Small intestine (tissue), 7 donors: ENCODE results near the gene ERC2. TPM values are rescaled to one million over a fixed set of nuclear protein-coding genes. Genes with fewer than 3 reads are reported as not detected.

Experiments used
- DNase-seq, 2 donors: peaks; one replicate each; pipeline versions ENCODE4 v3.0.0 to v3.0.0-alpha.2; 2013
- FAIRE-seq: peaks from 2 replicates; lab custom pipeline; 2012; peaks lifted over from hg19 to GRCh38; lab: Jason Lieb, UNC
- H3K27ac ChIP-seq, 3 donors: one replicate each; pipeline ENCODE4 v1.5.1; 2013; ENCODE audit warnings: low read length in 2 of 3, mild to moderate bottlenecking in 2 of 3, control low read depth in 1 of 3, inconsistent platforms in 1 of 3, low read depth in 1 of 3, moderate library complexity in 1 of 3
- H3K27me3 ChIP-seq, 3 donors: one replicate each; pipeline ENCODE4 v1.6.1; 2013; ENCODE audit warnings: low read length in 3 of 3, inconsistent platforms in 1 of 3; ENCODE audit not compliant: control insufficient read depth in 3 of 3, insufficient read depth in 3 of 3
- H3K36me3 ChIP-seq, 3 donors: one replicate each; pipeline ENCODE4 v1.6.1; 2013; ENCODE audit warnings: low read length in 3 of 3, inconsistent platforms in 1 of 3, low read depth in 1 of 3, mild to moderate bottlenecking in 1 of 3, moderate library complexity in 1 of 3; ENCODE audit not compliant: control insufficient read depth in 3 of 3, insufficient read depth in 2 of 3
- H3K4me1 ChIP-seq, 3 donors: one replicate each; pipeline ENCODE4 v1.6.1; 2013; ENCODE audit warnings: low read length in 2 of 3, inconsistent platforms in 1 of 3, low read depth in 1 of 3, mild to moderate bottlenecking in 1 of 3, moderate library complexity in 1 of 3; ENCODE audit not compliant: control insufficient read depth in 3 of 3, insufficient read depth in 2 of 3
- H3K4me3 ChIP-seq, 3 donors: one replicate each; pipeline ENCODE4 v1.5.1; 2013; ENCODE audit warnings: low read length in 3 of 3, control low read depth in 1 of 3, inconsistent platforms in 1 of 3, low read depth in 1 of 3, mild to moderate bottlenecking in 1 of 3, moderate library complexity in 1 of 3
- H3K9me3 ChIP-seq, 2 donors: one replicate each; pipeline ENCODE4 v1.6.1; 2013; ENCODE audit warnings: low read depth in 1 of 2, low read length in 1 of 2; ENCODE audit not compliant: control insufficient read depth in 2 of 2, insufficient read depth in 1 of 2
- WGBS, 3 donors: extraction: QIAGEN DNeasy Blood & Tissue Kit; methylation state at CpG; one replicate each; pipeline ENCODE4 v1.1.7; 2013; 5-methylcytosine and 5-hydroxymethylcytosine counted together
- polyA plus RNA-seq, 4 donors: library from polyadenylated mRNA; stranded (reverse) in 3 of 4; unstranded in 1 of 4; fragments of 200-250 nt in 3 of 4; fragments of 120-200 nt in 1 of 4; gene quantifications; one replicate each; pipeline versions ENCODE4 v1.2.1 to v1.2.3, GENCODE V29; 2013
- donor health status: healthy with polysubstance abuse.
- donor health status: control.
- donor health status: control.
- donor health status: Bipolar disorder and iron deficiency.
- donor health status: healthy.

The ERC2 gene
- polyA plus RNA-seq, 4 donors = 0.73 to 2.0 TPM; not detected in 2

DNA sequence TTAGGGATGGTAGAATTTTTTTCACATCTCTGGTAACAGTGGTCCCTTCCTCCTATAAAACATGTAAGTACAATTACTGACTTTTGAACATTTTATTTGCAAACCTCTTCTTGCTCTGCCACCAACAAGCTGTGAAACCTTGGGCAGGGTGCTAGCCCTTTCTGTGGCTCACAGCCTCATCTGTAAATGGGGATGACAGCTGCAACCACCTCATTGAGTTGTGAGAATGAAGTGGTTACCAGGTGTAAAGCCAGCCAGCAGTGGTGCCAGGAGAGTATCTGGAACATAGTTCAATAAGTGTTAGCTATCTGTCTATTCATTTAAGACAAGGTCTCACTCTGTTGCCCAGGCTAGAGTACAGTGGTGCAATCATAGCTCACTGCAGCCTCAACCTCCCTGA lies 278.1 kb downstream of the ERC2 start:
- Histone ChIP-seq H3K4me1 (peaks cover 7 to 13% (median 10%) of the 10 kb centered on the region in 3 donors), H3K36me3 (no peaks in the 10 kb centered on the region), H3K9me3 (no peaks in the 10 kb centered on the region), H3K4me3 (no peak overlapping the region), H3K27ac (no peak overlapping the region), H3K27me3 (no peaks in the 10 kb centered on the region)
- FAIRE-seq (no peak), DNase-seq (no peak)

DNA sequence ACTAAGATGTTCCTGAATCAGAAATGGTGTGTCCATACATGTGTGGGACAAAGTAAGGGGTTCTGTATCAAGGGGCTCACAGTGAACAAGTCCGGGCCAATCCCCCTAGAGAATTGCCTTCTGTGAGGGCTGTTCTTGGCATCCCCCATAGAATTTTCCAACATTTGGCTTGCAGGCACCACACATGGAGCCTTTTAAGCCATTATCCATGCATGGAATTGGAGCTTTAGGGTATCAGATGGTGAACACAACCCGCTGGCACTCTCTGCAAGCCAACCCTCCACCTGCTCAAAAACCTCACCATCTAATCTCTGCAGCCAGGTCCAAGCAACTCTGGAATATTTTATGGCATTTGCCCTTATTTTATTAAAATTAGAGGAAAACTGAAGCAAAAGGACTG lies 278.7 kb downstream of the ERC2 start:
- no peaks in the 10 kb centered on the region for H3K9me3 ChIP-seq
- H3K27ac ChIP-seq = no peak overlapping the region
- no peaks in the 10 kb centered on the region for H3K27me3 ChIP-seq
- 93 to 95% (median 95%) methylated on average over 2 of the region's 2 CpGs for WGBS, 3 donors
- peaks cover 7 to 13% (median 10%) of the 10 kb centered on the region in 3 donors for H3K4me1 ChIP-seq
- H3K36me3 ChIP-seq = no peaks in the 10 kb centered on the region
- no peak overlapping the region for H3K4me3 ChIP-seq
- DNase-seq = no peak
- FAIRE-seq = no peak

DNA sequence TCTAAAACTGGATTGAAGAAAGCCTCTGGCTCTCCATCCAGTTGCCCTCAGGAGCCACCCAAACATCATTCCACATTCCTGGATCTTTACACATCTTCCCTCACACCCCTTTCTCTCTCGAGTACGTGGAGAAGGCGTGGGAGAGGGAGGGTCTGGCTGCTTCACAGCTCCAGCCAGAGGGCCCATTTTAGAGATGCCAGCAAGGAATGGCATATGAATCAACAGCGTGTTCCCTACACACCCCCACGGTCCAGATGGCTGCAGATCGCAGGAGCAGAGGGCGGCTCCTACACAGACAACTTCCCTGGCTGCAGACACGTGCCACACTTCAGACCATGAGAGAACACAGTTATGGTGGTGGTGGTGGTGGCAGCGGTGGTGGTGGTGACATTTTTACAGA lies 280.1 kb downstream of the ERC2 start:
- Histone ChIP-seq H3K36me3 (no peaks in the 10 kb centered on the region), H3K4me3 (no peak overlapping the region), H3K9me3 (no peaks in the 10 kb centered on the region), H3K4me1 (peaks cover 7 to 13% (median 10%) of the 10 kb centered on the region in 3 donors), H3K27ac (no peak overlapping the region), H3K27me3 (no peaks in the 10 kb centered on the region)
- DNase-seq (no peak), FAIRE-seq (no peak)
- 86 to 97% (median 88%) methylated on average over 9 of the region's 9 CpGs for WGBS, 3 donors

DNA sequence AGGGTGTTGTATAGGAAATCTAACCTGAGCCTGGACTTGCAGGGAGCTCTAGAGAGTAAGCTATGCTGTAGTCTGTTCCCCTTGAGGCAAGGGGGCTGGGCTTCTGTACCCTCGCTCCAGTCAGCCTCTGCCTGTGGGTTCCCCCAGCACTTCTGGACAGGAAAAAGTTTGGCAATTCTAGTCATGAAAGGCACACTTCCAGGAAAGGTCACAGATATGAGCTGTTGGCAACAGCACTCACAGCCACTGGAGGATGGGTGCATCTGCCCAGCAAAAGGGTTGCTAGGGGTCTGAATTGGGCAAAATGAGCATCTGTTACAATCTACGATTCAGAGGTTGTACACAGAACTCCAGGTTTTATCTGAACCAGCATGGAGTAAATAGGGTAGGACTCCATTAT lies 281.2 kb downstream of the ERC2 start:
- H3K27ac ChIP-seq = no peak overlapping the region
- no peaks in the 10 kb centered on the region for H3K9me3 ChIP-seq
- 80 to 94% (median 83%) methylated on average over 2 of the region's 2 CpGs for whole genome bisulfite sequencing, 3 donors
- no peak overlapping the region for H3K4me3 ChIP-seq
- FAIRE-seq (no peak), DNase-seq (no peak)
- H3K36me3 ChIP-seq = no peaks in the 10 kb centered on the region
- peaks cover 7 to 13% (median 10%) of the 10 kb centered on the region in 3 donors for H3K4me1 ChIP-seq
- H3K27me3 ChIP-seq = no peaks in the 10 kb centered on the region

DNA sequence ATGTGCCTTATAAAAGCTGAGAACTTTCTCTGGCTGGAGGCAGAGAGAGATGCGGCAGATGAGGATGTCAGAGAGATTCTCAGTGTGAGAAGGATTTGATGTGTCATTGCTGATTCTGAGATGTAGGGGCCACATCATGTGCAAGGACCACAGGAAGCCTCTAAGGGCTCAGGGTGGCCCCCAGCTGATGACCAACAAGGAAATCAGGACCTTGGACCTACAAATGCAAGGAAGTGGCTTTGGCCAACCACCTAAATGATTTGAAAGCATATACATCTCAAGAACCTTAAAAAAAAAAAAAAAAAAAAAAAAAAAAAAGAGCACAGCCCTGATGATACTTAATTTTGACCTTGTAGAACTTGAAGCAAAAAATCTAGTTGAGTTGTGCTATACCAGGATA lies 282.4 kb downstream of the ERC2 start:
- Histone ChIP-seq H3K36me3 (no peaks in the 10 kb centered on the region), H3K27me3 (no peaks in the 10 kb centered on the region), H3K27ac (no peak overlapping the region), H3K9me3 (no peaks in the 10 kb centered on the region), H3K4me1 (peaks cover under 1 to 6% (median 3%) of the 10 kb centered on the region in 3 donors), H3K4me3 (no peak overlapping the region)
- DNase-seq (no peak), FAIRE-seq (no peak)
- WGBS, 3 donors = 90 to 94% (median 94%) methylated on average over 1 of the region's 1 CpG

DNA sequence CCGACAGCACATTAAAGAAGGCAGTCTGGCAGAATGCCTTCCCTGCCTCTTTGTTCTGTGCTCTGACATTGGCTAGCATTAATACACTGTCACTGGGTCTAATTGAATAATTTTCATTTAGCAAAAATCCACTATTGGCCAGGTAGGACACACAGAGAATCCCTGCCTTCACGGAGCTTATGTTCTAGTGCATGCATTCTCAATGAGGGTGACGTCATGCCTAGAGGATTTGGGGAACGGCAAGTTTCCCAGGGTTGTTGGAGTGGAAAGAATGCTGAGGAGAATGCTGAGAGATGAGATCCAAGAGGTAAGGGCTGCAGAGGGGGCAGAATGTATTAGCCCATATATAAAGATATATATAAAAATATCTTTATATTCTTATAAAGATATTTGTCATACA lies 284.7 kb downstream of the ERC2 start:
- no peaks in the 10 kb centered on the region for H3K9me3 ChIP-seq
- no peak for DNase-seq
- H3K36me3 ChIP-seq = no peaks in the 10 kb centered on the region
- no peak for FAIRE-seq
- H3K27me3 ChIP-seq = no peaks in the 10 kb centered on the region
- 58 to 63% (median 60%) methylated on average over 4 of the region's 4 CpGs for WGBS, 3 donors
- H3K27ac ChIP-seq = no peak overlapping the region
- H3K4me3 ChIP-seq = no peak overlapping the region
- no peaks in the 10 kb centered on the region for H3K4me1 ChIP-seq

DNA sequence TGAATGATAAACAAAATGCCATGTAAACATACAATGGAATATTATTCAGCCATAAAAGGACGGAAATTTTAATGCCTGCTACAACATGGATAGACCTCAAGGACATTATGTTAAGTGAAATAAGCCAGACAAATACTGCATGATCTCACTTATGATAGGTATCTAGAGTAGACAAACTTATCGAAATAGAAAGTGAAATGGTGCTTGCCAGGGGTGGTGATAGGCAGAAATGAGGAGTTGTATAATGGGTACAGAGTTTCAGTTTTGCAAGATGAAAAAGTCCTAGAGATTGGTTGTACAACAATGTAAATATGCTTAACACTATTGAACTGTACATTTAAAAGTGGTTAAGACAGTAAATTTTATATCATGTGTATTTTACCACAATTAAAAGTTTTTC lies 287.8 kb downstream of the ERC2 start:
- no peak overlapping the region for H3K4me3 ChIP-seq
- no peak overlapping the region for H3K27ac ChIP-seq
- DNase-seq (no peak), FAIRE-seq (no peak)
- no peaks in the 10 kb centered on the region for H3K27me3 ChIP-seq
- H3K4me1 ChIP-seq = no peaks in the 10 kb centered on the region
- H3K9me3 ChIP-seq = no peaks in the 10 kb centered on the region
- no peaks in the 10 kb centered on the region for H3K36me3 ChIP-seq
- 50 to 77% (median 57%) methylated on average over 2 of the region's 2 CpGs for WGBS, 3 donors

DNA sequence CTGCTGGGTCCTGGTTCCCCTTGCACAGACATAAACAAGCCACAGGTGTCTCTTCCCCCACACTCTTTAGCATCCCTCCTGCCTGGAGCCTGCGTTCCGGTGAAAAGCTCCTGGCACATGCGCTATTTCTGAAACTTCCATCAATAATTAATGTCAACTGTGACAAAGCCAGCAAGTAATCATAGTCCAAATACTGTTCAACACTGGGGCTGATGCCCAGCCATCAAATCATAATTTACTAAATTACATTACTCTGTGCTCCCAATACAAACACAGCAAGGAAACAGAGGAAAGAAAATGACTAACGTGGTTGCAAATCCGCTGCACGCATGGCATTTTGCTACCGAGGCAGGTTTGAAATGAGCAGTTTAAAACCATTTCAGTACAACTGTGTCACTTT lies 294.7 kb downstream of the ERC2 start:
- WGBS, 3 donors = 81 to 82% (median 82%) methylated on average over 7 of the region's 7 CpGs
- DNase-seq (no peak), FAIRE-seq (no peak)
- H3K27ac ChIP-seq = no peak overlapping the region
- H3K4me1 ChIP-seq = no peaks in the 10 kb centered on the region
- H3K9me3 ChIP-seq = no peaks in the 10 kb centered on the region
- H3K4me3 ChIP-seq = no peak overlapping the region
- H3K27me3 ChIP-seq = peaks cover 0 to 4% (median 0%) of the 10 kb centered on the region in 3 donors
- H3K36me3 ChIP-seq = no peaks in the 10 kb centered on the region

DNA sequence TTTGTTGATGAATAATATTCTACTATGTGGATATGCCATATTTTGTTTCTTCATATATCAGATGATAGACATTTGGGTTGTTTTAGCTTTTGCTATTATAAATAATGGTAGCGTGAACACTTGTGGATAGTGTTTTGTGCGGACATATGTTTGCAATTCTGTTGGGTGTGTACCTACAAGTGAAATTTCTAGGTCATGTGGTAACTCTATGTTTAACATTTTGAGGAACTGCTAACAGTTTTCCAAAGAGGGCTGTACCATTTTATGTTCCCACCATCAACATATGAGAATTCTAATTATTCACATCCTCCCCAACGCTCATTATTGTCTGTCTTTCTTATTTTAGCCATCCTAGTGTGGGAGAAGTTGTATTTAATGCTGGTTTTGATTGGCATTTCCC lies 303.8 kb downstream of the ERC2 start:
- no peak overlapping the region for H3K4me3 ChIP-seq
- H3K36me3 ChIP-seq = no peaks in the 10 kb centered on the region
- DNase-seq (no peak), FAIRE-seq (no peak)
- H3K27ac ChIP-seq = no peak overlapping the region
- H3K27me3 ChIP-seq = no peaks in the 10 kb centered on the region
- 82 to 86% (median 83%) methylated on average over 3 of the region's 3 CpGs for WGBS, 3 donors
- peaks cover 0 to 3% of the 10 kb centered on the region in 2 donors for H3K9me3 ChIP-seq
- H3K4me1 ChIP-seq = no peaks in the 10 kb centered on the region
